Left lobe of liver (tissue), 2 donors: ENCODE data around the gene UBASH3A. TPM values are rescaled to one million over a fixed set of nuclear protein-coding genes. Genes with fewer than 3 reads are reported as not detected.
"Not testable (repeated sequence)": the region's sequence is repeated elsewhere in the genome, so short reads cannot be mapped to it uniquely, and the experiment has no call there.

ENCODE experiments used
- ATAC-seq: fragments of 200-7000 bp; cut with Tn5 transposase; one replicate; pipeline ENCODE4 v1.9.1; 2020; ENCODE audit warnings: mild to moderate bottlenecking, moderate library complexity
- DNase-seq: peaks from one replicate; pipeline ENCODE4 v3.0.0-alpha.2; 2020; ENCODE audit warnings: low spot score
- total RNA-seq: library from RNA; stranded (reverse); gene quantifications from one replicate; pipeline ENCODE4 v1.2.1, GENCODE V29; 2021
- donor health status: DM: no; HTN: no; CAD: no; lungs with moderate emphysema.
- donor health status: DM: no; HTN: yes; CAD: no.

The UBASH3A gene
- total RNA-seq, 1 donor from 2014 or later, result 0.20 TPM

- ATAC-seq, DNase-seq: not testable (repeated sequence)
These were observed 5.0 kb downstream of the UBASH3A start for GRCh38 chr21:42408718-42409117.

DNA sequence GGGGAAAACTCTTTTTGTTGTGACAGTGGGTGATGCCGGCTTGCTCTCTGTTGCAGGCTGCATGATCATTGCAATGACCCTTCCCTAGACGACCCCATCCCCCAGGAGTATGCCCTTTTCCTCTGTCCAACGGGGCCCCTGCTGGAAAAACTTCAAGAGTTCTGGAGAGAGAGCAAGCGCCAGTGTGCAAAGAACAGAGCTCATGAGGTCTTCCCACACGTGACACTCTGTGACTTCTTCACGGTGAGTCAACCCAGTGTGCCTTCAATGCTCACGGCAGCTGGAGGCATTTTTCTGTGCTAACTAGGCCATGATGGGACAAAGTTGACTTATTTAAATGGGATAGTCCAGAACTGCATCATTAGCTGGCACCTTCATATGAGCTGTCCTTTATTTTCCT is 5.7 kb downstream of the UBASH3A start:
- ATAC-seq (no peak), DNase-seq (no peak)

DNA sequence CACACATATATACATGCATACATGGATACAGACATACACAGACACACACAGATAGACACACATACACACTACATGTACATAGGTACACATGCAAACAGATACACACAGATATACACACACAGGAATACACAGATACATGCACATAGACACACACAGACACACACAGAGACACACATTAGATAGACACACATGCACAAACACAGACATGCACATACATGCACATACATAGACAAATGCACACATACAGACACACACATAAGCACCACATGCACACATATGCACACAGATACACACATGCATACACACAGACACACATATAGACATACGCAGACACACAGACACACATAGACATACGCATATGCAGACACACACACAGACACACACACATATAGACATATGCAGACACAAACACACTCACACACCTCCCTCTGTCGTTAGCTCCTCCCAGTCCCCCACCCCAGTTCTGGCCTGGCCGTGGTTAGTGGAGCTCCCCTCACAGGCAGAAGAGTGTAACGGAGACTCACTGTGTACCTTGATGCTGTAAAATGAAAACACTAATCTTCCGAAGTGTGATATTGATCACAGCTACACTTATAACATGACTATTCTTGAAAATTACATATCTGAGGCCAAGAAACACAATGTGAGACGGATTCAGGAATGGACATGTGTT is 7.6 kb downstream of the UBASH3A start:
- ATAC-seq (no peak), DNase-seq (no peak)

- DNase-seq, result no peak
These were observed 8.4 kb downstream of the UBASH3A start for GRCh38 chr21:42411891-42412635.

DNA sequence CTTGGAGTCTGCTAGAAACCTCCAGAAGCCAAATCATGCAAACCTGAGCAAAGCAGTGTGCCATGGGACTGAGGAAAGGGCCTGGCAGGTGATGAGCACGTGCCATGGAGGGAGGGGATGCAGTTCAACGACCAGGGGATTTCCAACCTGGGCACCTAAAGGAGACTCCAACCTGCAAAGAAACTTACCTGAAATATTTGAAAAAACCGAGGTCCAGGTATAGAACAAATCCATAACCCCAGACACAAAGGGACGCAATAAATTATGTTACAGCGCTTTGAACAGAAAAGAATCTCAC is 8.9 kb downstream of the UBASH3A start:
- no peak for DNase-seq
- ATAC-seq, result no peak

More at GRCh38 chr21:42411891-42412635, 8.4 kb downstream of the UBASH3A start:
- no peak for ATAC-seq

GRCh38 chr21:42413093-42413492 is 9.4 kb downstream of the UBASH3A start:
- no peak for ATAC-seq
- DNase-seq, result no peak

DNA sequence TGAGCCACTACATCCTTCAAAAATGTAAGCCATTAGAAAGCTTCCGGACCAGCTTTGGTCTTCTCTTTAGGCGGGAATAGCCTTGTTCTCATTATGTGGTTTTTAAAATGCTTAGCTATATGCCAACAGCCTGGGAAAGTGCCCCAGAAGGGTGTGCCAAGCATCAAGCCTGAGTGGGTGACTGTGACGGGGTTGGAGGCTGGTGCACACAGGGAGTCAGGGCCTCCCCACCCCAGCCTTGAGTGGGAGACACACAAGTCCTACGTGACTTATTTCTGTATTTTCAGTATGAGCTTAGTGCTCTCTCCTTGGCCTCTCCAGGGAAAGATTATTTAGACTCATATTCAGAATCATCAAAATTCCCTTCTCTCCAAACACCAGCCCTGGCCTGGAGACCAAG is 9.8 kb downstream of the UBASH3A start:
- ATAC-seq (no peak), DNase-seq (no peak)

DNA sequence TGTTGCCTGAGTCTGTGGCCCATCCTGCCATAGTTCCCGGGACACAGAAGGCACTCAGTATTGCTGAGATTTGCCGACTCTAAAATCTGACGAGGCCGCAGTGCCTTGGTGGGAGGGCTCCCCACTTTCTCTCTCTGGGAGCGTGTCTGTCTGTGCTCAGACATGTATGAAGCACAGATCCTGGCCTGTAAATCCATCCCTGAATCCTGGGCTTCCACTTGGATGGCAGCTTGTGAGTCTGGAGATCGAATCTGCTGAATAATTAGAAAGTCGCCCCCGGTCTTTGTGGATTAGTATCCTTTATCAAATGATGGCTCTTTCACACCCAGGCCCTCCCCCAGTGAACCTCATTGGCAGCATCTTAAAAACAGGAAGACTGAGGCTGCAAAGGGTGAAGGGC is 10.4 kb downstream of the UBASH3A start:
- ATAC-seq (no peak), DNase-seq (no peak)

DNA sequence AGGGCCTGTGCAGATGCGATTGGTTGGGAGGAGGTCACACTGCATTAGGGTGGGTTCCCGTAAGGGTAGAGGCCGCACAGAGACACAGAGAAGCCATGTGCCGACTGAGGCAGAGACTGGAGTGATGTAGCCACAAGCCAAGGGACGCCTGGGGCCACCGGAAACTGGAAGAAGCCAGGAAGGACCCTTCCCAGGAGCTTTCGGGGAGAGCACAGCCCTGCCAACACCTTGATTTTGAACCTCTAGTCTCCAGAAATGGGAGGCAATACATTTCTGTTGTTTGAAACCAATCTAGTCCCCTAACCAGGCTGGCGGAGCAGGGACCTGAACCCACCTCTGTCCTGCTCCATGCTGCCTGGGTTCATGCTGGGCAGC is 10.8 kb downstream of the UBASH3A start:
- DNase-seq, result no peak
- no peak for ATAC-seq

DNA sequence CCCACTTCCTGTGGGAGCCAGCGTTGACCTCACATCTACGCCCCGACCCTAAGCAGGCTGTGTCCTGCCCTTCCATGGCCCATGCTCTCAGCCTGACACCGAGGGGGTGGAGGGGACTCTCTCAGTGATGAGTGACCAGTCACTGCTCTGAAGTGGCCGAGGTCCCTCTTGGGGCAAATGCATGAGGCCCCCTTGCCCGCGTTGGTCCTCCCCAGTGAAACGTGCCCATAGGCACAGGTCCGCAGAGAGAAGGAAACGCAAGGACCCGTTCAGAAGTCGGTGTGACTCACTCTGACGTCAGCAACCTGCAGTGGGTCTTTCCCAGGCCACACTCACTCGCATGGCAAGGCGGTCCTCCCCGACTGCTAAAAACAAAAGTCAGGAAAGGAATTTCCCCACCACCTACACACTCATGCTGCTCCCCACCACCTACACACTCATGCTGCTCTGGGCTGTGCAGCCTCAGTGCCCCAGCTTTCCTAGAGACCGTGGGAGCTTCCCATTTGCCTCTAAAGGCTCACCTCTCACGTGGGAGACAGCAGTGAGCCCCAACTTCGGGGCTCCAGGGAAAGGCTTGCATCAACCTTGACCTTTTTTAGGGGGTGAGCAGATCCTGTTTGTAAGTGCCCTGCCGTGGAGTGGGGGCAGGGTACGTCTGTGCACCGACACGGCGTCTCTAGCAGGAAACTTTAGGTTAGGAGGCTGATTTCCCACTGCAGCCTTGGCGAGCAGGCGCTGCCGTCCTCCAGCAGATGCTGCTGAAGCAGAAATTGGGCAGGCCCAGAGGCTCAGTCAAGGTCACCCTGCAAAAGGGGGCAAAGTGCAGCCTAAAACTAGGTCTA is 11.4 kb downstream of the UBASH3A start:
- ATAC-seq, result no peak
- DNase-seq, result no peak

DNA sequence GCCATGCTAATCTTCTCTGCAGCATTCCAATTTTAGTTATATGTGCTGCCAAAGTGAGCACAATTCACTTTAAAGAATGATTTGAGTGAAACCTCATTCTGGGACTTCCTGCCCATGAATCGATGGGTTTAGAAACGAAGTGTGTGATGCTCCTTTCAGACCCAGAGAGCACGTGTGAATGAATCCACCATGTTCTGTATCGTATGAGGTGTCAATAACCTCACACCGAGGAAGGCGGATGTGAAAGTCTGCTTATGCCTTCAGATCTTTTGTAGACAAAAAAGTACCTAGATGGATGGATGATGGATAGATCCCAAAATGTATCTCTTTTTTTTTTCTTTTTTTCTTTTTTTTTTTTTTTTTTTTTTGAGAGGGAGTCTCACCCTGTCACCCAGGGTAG is 13.8 kb downstream of the UBASH3A start:
- ATAC-seq (no peak), DNase-seq (no peak)

DNA sequence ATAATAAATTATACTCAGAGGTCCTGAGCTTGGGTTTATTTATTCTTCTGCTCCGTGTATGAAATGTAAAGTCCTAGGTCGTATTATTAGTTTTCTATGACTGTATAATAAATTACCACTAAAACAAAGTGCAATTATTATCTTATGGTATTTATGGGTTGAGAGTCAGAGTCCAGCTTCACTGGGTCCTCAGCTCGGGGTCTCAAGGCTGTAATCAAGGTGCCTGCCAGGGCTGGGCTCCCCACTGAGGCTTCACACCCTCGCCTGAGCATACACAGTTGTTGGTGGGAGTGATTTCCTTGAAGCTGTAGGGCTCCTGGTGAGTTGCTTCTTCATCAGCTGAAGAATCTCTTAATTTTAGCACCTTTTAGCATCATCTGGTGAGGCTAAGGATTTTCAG is 15.2 kb downstream of the UBASH3A start:
- DNase-seq (no peak), ATAC-seq (no peak)

DNA sequence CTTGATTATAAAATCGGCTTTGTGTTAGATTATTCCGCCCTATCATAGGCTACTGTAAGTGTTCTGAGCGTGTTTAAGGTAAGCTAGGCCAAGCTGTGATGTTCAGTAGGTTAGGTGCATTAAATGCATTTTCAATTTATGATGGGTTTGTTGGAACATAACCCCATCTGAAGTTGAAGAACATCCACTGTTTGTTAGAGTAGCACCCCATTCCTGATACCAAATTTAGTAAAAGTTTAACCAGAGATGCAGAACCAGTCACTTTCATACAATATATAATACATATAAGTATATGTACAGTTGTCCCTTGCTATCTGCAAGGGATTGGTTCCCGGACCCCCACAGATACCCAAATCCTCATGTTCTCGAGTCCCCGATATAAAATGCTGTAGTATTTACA is 16.1 kb downstream of the UBASH3A start:
- ATAC-seq, result no peak
- DNase-seq, result no peak

DNA sequence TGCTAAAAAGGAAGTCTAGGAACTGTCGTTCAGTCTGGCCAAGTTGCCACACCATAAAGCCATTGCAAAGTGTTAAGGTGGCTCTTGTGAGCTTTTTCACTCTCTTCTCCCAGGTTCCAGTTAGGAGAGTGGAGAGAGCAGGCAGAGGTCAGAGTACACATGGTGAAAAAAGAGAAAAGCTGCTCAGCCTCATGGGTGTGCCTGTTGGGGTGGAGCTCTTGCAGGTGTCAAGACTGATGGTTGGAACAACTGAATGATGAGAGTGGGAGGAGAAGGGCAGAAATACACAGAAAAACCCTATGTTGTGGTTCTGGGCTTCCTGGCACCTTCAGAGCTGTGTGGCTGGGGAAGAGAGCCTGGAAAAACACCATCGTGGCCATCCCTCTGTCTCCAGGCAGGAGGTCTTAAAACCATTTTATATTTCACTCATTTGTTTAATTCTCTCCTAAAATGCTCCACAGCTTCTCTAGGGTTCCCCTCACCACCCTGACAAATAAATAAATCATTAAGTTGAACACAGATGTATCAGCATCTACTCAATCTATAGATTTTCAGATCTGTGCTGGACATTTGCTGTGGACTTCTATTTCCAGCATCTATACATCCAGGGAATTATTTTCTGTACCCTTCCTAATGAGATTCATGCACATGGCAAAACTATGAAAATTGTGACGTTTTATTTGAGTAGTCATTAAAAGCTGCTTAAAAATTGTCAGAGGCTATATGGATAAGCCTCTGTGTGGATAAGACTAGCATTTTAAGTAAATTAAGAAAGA is 17.5 kb downstream of the UBASH3A start:
- ATAC-seq, result no peak
- DNase-seq, result no peak

- no peak for DNase-seq
- no peak for ATAC-seq
These were observed 19.5 kb downstream of the UBASH3A start for GRCh38 chr21:42423197-42423675.

GRCh38 chr21:42423685-42424084 is 20.0 kb downstream of the UBASH3A start:
- DNase-seq (no peak), ATAC-seq (no peak)

- ATAC-seq (no peak), DNase-seq (no peak)
These were observed 21.3 kb downstream of the UBASH3A start for GRCh38 chr21:42424914-42425541.

- ATAC-seq, result no peak
- DNase-seq, result no peak
These were observed 21.9 kb downstream of the UBASH3A start for GRCh38 chr21:42425591-42425990.

GRCh38 chr21:42426424-42426823 is 22.7 kb downstream of the UBASH3A start:
- no peak for DNase-seq
- no peak for ATAC-seq

DNA sequence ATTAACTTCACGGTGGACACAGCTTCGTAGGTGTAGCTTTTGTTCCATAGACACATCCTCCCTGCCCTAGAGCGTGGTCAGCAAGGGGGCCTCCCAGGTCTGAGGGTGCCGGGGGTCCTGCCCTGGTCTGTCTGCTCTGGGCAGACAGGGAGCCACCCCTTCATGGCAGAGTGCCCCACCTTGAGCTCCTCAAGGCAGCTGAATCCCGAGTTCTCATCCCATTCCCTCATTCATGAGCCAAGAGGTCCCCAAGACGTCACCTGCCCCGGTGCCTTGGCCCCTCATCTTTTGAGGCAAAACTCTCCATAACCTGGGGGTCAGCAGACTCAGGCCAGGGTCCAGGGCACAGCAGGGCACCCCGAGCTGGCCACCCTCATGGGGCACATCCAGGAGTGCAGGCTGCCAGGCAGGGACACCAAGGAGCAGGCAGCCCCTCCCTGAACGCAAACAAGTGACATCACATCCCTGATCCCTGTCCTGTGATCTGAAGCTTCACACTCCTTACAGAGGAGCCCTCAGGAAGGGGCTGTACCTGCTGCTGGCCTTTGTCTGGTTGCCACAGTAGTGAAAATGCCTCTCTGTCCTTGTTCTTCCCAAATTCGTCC is 23.3 kb downstream of the UBASH3A start:
- DNase-seq (no peak), ATAC-seq (no peak)
